Measurements from ENCODE around the gene IFNGR1. TPM values are rescaled to one million over a fixed set of nuclear protein-coding genes. Genes with fewer than 3 reads are reported as not detected.
"Not testable (repeated sequence)": the region's sequence is repeated elsewhere in the genome, so short reads cannot be mapped to it uniquely, and the experiment has no call there.

IFNGR1 gene
- total RNA-seq (2014; rRNA removed; shearing (Covaris generic)): 74.9 and 87.3 TPM in 2 replicates

DNA sequence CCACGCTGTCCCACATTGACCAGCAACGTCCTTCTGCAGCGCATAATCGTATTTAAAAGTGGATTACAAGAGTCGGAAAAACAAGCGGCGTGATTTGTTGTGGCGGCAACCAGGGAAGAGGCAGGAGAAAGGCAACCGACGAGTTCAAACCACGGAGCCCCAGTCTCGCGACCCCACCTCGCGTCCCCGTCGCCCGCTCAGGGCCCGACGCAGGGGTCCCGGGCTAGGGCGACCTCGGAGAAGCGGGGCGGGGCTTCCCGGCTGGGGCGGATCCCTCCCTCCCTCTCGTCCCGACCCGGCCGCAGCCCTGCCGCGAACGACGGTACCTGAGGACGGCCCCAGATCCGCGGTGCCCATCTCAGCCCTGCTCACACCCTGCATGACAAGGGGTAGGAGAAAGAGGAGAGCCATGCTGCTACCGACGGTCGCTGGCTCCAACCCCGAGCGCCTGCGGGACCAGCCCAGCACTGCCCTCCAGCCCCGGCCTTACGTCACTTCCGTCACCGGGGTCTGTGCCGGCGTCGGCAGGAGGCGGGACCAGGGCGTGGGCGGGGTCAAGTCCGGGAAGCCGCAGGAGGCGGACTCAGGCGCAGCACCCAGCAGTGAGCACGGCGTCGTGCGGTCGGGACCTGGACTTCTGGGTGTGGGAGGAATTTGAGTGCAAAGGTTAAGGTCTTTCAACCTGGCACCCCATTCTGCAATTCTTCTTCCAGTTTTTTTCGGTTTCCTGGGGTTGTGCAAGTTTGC lies at the start of gene IFNGR1:
Gene IFNGR1 (minus strand): TSS at position 469 of the 747 bp plus-strand sequence. CDS start 58 bp downstream, at position 411.
- peak; percentile 93 for DNase-seq (ENCODE audit: low read depth)

- DNase-seq (ENCODE audit: low read depth): no peak
These were observed 49.7 kb upstream of the IFNGR1 start for GRCh38 chr6:137268911-137269310.

GRCh38 chr6:137266309-137266586 lies 47.1 kb upstream of the IFNGR1 start:
- DNase-seq (ENCODE audit: low read depth): no peak

GRCh38 chr6:137265561-137266308 lies 46.5 kb upstream of the IFNGR1 start:
- no peak for DNase-seq (ENCODE audit: low read depth)

GRCh38 chr6:137264311-137265075 lies 45.3 kb upstream of the IFNGR1 start:
- DNase-seq (ENCODE audit: low read depth): no peak

- DNase-seq (ENCODE audit: low read depth): peak; percentile 93
These were observed 42.6 kb upstream of the IFNGR1 start for GRCh38 chr6:137261761-137262160.

DNA sequence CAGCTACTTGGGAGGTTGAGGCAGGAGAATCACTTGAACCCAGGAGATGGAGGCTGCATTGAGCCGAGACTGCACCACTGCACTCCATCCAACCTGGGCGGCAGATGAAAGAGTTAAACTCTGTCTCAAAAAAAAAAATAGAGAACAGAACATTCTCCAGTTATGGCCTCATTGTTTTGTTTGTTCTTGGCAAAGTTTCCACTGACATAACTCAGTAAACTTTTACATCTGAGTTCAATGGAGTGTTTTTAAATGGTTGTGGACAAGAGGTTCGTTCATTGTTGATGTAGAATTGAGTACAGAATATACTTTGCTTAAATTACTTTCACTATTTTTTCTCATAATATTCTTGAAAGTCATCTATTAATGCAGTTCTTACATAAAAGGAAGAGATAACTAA lies 42.2 kb upstream of the IFNGR1 start:
- DNase-seq (ENCODE audit: low read depth): peak; percentile 86

GRCh38 chr6:137260217-137260616 lies 41.0 kb upstream of the IFNGR1 start:
- no peak for DNase-seq (ENCODE audit: low read depth)

GRCh38 chr6:137259349-137259748 lies 40.2 kb upstream of the IFNGR1 start:
- peak; percentile 77 for DNase-seq (ENCODE audit: low read depth)

DNA sequence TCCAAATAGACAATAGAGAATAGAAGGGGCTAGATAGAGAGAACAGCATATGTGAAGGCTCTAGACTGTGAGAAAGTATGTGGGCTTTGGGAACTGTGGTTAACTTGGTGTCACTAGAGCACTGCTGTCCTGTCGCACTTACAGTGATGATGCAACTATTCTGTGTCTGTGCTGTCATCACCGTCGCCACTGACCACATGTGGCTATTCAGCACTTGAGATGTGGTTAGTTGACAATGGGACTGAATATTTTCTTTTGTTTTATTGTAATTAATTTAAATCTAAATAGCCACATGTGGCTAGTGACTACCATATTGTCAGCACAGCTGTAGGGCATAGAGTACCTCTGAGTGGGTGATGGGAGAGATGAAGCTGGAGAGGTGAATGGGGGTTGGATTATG lies 39.0 kb upstream of the IFNGR1 start:
- DNase-seq (ENCODE audit: low read depth): peak; percentile 73

DNA sequence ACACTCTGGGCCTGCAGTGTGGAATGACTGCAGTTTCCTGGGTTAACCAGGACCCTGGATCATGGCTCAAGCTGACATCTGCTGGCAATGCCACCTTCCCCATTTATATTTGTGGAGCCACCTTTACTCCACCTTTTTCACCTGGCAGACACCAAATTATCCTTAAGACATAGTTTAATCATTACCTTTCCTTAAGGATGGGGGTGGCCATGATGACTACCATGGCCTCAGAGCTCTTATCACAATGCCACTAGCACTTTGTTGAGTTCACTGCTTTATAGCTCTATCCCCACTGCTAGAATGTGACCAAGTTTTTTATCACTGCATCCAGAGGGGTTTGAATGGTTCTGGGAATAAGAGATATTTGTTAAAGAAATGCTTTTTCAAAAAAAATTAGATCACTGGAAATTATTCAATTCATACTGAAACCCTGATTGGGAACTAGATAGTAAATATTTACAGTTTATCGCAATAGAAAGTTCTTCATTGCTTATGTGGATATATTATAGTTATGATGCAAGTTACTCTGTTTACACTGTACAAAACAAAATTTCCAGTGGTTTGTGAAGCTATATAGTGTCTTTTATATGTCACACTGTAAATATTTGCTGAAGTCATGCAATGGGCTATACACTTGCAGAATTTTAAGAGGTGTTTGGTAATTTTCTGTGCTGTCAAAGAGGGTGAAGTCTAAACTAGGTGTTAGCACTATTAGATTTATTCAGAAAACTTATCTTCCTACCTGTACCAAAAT lies 37.3 kb upstream of the IFNGR1 start:
- no peak for DNase-seq (ENCODE audit: low read depth)

- no peak for DNase-seq (ENCODE audit: low read depth)
These were observed 35.8 kb upstream of the IFNGR1 start for GRCh38 chr6:137254966-137255365.

DNA sequence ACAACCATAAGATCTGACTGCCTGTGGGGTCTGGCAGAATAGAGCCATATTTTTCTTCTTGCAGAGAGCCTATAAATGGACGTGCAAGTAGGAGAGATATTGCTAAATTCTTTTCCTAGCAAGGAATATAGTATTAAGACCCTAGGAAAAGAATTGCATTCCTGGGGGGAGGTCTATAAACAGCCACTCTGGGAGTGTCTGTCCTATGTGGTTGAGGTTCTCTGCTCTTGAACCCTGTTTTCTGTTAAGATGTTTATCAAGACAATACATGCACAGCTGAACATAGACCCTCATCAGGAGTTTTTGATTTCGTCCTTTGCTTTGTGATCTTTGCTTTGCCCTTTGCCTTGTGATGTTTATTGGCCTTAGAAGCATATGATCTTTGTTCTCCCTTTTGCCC lies 35.2 kb upstream of the IFNGR1 start:
- not testable (repeated sequence) for DNase-seq (ENCODE audit: low read depth)

- no peak for DNase-seq (ENCODE audit: low read depth)
These were observed 29.5 kb upstream of the IFNGR1 start for GRCh38 chr6:137248702-137249101.

DNA sequence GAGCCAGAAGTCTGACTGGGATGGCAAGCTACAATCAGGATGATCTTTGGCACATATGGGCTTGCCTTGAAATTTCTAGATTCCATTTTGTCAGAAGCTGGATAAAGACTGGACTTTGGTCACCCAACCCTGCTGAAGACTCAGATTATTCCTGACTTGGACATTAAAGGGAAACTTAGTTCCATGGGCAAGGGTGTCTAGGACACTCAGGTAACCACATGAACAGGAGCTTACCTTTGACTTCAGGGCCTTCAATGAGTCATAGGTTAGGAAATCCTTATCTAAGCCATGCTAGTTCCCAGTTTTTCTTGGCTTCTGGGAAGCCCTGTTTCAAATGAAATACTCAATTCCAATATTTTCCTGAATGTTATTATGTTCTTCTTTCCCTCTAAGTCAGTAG lies 28.5 kb upstream of the IFNGR1 start:
- no peak for DNase-seq (ENCODE audit: low read depth)

DNA sequence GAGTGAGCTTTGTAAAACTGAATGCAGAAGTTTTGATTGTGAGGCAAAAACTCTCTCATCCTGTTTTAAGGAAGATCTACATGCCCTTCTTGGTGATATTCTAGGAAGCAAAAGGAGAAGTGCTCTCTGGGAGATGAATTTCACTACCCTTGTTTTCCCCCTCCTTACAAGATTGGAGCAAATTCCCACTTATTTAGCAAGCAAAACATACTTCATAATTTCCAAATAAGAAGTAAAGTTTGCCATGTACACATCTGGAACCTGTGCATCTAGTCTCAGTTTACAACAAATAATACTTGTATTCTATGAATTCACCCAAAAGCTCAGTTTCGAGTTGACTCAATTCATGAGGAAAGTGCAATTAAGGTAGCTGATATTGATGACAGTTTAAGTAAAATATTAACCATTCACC lies 27.6 kb upstream of the IFNGR1 start:
- no peak for DNase-seq (ENCODE audit: low read depth)

DNA sequence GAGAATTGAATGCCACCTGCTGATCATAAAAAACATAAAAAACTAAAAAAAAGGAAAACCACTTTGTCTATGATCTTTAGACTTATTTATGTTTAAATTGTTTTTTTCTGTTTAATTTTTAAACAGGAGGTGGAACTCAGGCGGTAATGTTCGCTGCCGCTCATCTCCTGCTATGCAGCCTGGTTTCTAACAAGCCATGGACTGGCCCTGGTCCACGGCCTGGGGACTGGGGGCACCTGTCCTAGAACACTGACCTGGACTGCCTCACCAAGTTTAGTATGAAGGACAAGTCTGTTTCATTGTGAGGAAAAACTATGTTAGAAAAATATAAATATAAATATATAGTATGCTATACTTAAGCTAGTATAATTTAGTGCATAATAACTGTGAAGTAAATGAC lies 27.0 kb upstream of the IFNGR1 start:
- no peak for DNase-seq (ENCODE audit: low read depth)

- peak; percentile 83 for DNase-seq (ENCODE audit: low read depth)
These were observed 22.4 kb upstream of the IFNGR1 start for GRCh38 chr6:137241481-137242038.

GRCh38 chr6:137240168-137240567 lies 21.0 kb upstream of the IFNGR1 start:
- DNase-seq (ENCODE audit: low read depth): peak; percentile 91

DNA sequence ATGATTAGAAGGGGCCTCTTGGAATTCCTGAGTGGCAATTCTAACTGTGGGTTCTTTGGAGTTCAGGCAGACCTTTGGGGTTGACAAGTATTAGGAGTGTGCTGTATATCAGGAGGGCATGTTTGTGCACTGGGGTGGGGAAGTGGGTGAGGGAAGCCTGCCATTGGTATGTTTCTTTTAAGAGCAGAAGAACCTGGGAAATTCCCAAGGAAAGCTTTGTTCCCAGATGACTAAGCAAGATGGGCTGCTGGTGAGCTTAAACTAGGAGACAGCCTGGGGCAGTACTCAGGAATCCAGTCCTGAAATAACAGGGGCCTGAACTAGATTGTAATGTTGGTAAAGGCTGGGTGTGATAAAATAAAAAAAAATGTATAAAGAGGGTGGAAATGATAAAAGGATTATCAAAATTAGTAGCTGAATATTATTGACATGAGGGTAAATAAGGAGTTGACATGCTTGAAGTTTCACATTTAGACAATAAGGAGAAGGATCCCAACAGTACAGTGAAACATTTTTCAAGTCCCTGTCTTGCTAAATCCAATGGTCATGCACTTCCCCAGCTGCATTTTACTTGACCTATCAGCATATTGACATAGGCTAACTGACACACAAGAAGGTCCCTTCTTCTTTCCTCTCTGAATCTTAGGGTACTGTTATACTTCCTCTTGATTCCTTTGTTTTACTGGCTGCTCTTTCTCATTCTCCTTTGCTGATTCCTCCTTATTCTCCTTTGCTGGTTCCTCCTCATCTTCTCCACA lies 18.4 kb upstream of the IFNGR1 start:
- peak; percentile 98 for DNase-seq (ENCODE audit: low read depth)

Measured in M059J (cell line).